Measurements from ENCODE around the gene VAT1L. TPM values are rescaled to one million over a fixed set of nuclear protein-coding genes. Genes with fewer than 3 reads are reported as not detected.
A peak's percentile ranks its signal among the peaks of the same experiment; 100 is the strongest.

Gene VAT1L
- total RNA-seq, 1 experiment from 2014 or later = 0.10 TPM

DNA sequence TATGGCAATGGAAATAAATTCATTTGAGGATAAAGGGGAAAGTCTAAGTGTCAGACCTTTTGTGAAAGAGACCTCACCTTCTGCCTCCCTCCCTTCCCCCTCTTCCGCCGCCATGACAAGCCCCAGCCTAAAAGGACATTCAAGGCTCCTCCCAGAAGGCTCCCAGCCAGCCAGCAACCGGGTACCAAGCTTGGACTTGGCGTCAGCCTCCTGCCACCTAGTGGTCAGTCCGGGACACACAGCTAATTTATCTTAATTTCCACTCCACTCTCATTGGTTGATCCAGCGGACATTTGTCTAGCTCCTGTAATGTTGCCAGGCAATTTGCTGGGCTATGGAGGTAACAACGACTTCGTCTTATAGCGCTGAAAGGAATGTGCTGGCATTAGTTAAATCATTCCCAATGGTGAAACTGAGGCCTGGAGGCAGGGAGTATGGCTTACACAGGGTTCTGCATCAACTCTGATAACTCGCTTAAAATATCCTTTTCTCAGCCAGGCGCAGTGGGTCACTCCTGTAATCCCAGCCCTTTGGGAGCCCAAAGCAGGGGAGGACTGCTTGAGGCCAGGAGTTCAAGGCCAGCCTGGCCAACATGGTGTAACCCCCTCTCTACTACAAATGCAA lies 214.7 kb downstream of the VAT1L start (continued):
- 0 out of 2 replicates have a peak, but pooled peaks have one; percentile 32 for TF ChIP-seq SP1 (IDR thresholded peaks at IDR 0.05; ENCODE audit: low read depth)
- TF ChIP-seq EZH2phosphoT487 (IDR thresholded peaks at IDR 0.05; ENCODE audit: borderline replicate concordance) = no peak
- peak; percentile 85 for TF ChIP-seq RAD21 (IDR thresholded peaks at IDR 0.05; ENCODE audit: low read depth)
- TF ChIP-seq JUND (IDR thresholded peaks at IDR 0.05) = no peak

GRCh38 chr16:78004517-78004916 lies 216.2 kb downstream of the VAT1L start:
- Histone ChIP-seq H3K27me3 (ENCODE audit: insufficient read depth, low read length) (no peaks in the 10 kb centered on the region), H2AFZ (ENCODE audit: low read depth, low read length, poor library complexity, severe bottlenecking) (no peak overlapping the region), H3K4me3 (replicated peaks in 1 of 2; ENCODE audit: low read depth in 1 of 2, low read length in 2 of 2) (no peak overlapping the region), H3K4me2 (ENCODE audit: low read length) (no peak overlapping the region), H3K36me3 (ENCODE audit: control insufficient read depth in 1 of 2, insufficient read depth in 2 of 2, low read length in 2 of 2) (no peaks in the 10 kb centered on the region), H3K79me2 (ENCODE audit: insufficient read depth, low read length) (no peaks in the 10 kb centered on the region), H3K27ac (ENCODE audit: low read depth, low read length) (no peak overlapping the region), H3K9me3 (ENCODE audit: control insufficient read depth in 1 of 2, insufficient read depth in 1 of 2, low read depth in 1 of 2, low read length in 2 of 2) (no peaks in the 10 kb centered on the region), H3K9me2 (ENCODE audit: insufficient read depth) (no peaks in the 10 kb centered on the region), H3K9ac (ENCODE audit: low read length) (no peak overlapping the region), H3K4me1 (ENCODE audit: control insufficient read depth in 1 of 2, insufficient read depth in 2 of 2, low read length in 2 of 2) (peaks cover 0 to 6% of the 10 kb centered on the region in 2 experiments; a peak in 1 of 4 replicates), H4K20me1 (ENCODE audit: insufficient read depth) (no peaks in the 10 kb centered on the region)
- DNase-seq (ENCODE audit: low read depth, low spot score) = no peak
- ChIA-PET POLR2A (no interaction called here), CTCF (interaction anchor here (1.5 to 3.0 kb wide), 3 partner anchors 53 to 95 kb away, joined by 4 to 11 read pairs (median 8); partner anchors contain the start of gene WWOX), RAD21 (ENCODE audit: low non-redundant PET in 1 of 2, low total read pairs in 2 of 2, uncharacterized antibody in 2 of 2, unreplicated experiment in 2 of 2) (no interaction called here)
- no peak for ATAC-seq
- intact Hi-C loops (cut with micrococcal nuclease) = loop anchor here (5.0 kb wide), 1 partner anchor 93 kb away; the partner anchor contains the start of gene WWOX
- BruUV-seq (replicated peaks) = no TSS peak
- no peak for TF ChIP-seq YY1 (IDR thresholded peaks at IDR 0.05; ENCODE audit: extremely low read depth, insufficient replicate concordance, low read depth, low read length)
- TF ChIP-seq SP1 (IDR thresholded peaks at IDR 0.05; ENCODE audit: low read depth) = no peak
- no peak for TF ChIP-seq FOSL1 (IDR thresholded peaks at IDR 0.05; ENCODE audit: low read depth)
- no peak for TF ChIP-seq CTCF (IDR thresholded peaks at IDR 0.05 in 2 of 3, conservative IDR thresholded peaks at IDR 0.05 in 1 of 3; ENCODE audit: borderline replicate concordance in 1 of 3, insufficient read depth in 1 of 3, low read depth in 2 of 3, low read length in 2 of 3)
- TF ChIP-seq CBX3 (IDR thresholded peaks at IDR 0.05; ENCODE audit: low read depth) = no peak
- no peak for TF ChIP-seq REST (IDR thresholded peaks at IDR 0.05; ENCODE audit: low read depth)
- no peak for TF ChIP-seq JUND (IDR thresholded peaks at IDR 0.05)
- TF ChIP-seq EGR1 (IDR thresholded peaks at IDR 0.05; ENCODE audit: low read depth) = no peak
- no peak for TF ChIP-seq POLR2A (IDR thresholded peaks at IDR 0.05; ENCODE audit: borderline replicate concordance, extremely low read depth, insufficient read depth, insufficient read length)
- TF ChIP-seq SIN3A (IDR thresholded peaks at IDR 0.05; ENCODE audit: low read depth) = no peak
- TF ChIP-seq EZH2 (IDR thresholded peaks at IDR 0.05) = no peak
- no peak for TF ChIP-seq POLR2AphosphoS5 (IDR thresholded peaks at IDR 0.05; ENCODE audit: low read depth, low read length)
- no peak for TF ChIP-seq SRF (IDR thresholded peaks at IDR 0.05; ENCODE audit: low read depth)
- TF ChIP-seq RAD21 (IDR thresholded peaks at IDR 0.05; ENCODE audit: low read depth) = no peak
- no peak for TF ChIP-seq ZNF274 (IDR thresholded peaks at IDR 0.05; ENCODE audit: low read depth, low read length)
- no peak for TF ChIP-seq ZBTB33 (IDR thresholded peaks at IDR 0.05; ENCODE audit: extremely low read depth, insufficient replicate concordance, low read length)
- TF ChIP-seq CEBPB (IDR thresholded peaks at IDR 0.05; ENCODE audit: low read depth) = no peak
- no peak for TF ChIP-seq ZFX (IDR thresholded peaks at IDR 0.05)
